Activated CD4-positive, alpha-beta T cell treated with anti-CD3 and anti-CD28 coated beads, Interleukin-2, Interleukin-6, amounts not matched to agents 100 ng/mL and 50 ng/mL, durations not matched to agents 16 hours and 8 hours (primary cell): ENCODE measurements around the gene ZNF865.

Experiments used
- DNase-seq: peaks from one replicate; pipeline ENCODE4 v3.0.0-alpha.2; 2020

Gene ZNF865

GRCh38 chr19:55663846-55664536 lies 58.5 kb downstream of the ZNF865 start:
- no peak for DNase-seq

DNA sequence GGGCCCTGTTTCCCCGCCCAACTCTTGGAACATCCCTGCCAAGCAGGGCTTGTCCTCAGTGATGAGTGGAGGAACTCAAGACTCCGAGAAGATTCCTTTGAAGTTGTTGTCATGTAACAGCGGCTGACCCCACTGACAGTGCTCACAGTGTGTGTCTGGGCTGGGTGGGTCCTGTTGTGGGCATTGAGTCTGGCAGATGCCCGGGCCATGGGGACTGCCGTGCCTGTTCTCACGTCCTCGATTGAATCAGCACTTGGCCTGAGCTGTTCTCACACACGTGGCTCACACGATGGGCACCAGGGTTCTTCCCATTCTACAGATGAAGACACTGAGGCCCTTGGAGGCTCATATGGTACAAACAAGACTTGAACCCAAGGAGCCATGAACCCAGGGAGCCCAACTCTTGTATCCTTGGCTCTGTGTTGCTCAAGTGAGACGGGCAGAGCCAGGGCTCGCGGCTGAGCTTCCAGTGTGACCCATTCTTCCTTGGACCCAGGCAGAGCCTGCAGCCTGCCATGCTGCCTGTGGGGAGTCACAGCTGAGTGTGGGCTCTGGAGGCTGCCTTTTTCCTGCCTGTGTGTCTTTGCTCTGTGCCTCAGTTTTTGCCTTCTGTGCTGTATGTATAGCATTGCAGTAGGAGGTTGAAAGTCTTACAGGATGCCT lies 61.0 kb downstream of the ZNF865 start:
- no peak for DNase-seq
